Prostate gland (tissue), 2 donors: ENCODE measurements around the gene VAV3. TPM values are rescaled to one million over a fixed set of nuclear protein-coding genes. Genes with fewer than 3 reads are reported as not detected.

ENCODE experiments used
- DNase-seq: peaks from one replicate; pipeline ENCODE4 v3.0.0-alpha.2; 2019; ENCODE audit warnings: low spot score
- H3K27ac ChIP-seq, 2 donors: fragments of 200-600 bp; sonication (generic); 2 replicates each; pipeline ENCODE4 v1.5.1; 2017 to 2019
- H3K27me3 ChIP-seq: fragments of 200-600 bp; sonication (generic); replicated peaks from 2 replicates; pipeline ENCODE4 v1.5.1; 2019; ENCODE audit not compliant: insufficient read depth
- H3K36me3 ChIP-seq, 2 donors: fragments of 200-600 bp; sonication (generic); 1 replicate in 1 of 2; 2 replicates in 1 of 2; pipeline versions ENCODE4 v1.5.1 to v1.8.1; 2017 to 2019
- H3K4me1 ChIP-seq: fragments of 200-600 bp; sonication (generic); replicated peaks from 2 replicates; pipeline ENCODE4 v1.5.1; 2019
- H3K4me3 ChIP-seq, 2 donors: fragments of 200-600 bp; sonication (generic); 2 replicates each; pipeline ENCODE4 v1.5.1; 2017 to 2019
- H3K9me3 ChIP-seq: fragments of 200-600 bp; sonication (generic); 2 replicates; pipeline ENCODE4 v1.5.1; 2017
- CTCF ChIP-seq, 4 experiments: fragments of 200-600 bp in 2 of 4; fragments of 450-650 bp in 2 of 4; sonication (generic) in 2 of 4; IDR thresholded peaks; 1 replicate in 3 of 4; 2 replicates in 1 of 4; pipeline ENCODE4 v1.5.1; 2016 to 2019; ENCODE audit warnings: antibody characterized with exemption in 4 of 4, mild to moderate bottlenecking in 2 of 4, moderate library complexity in 2 of 4
- POLR2A ChIP-seq: fragments of 450-650 bp; IDR thresholded peaks from one replicate; pipeline ENCODE4 v1.6.1; 2016; ENCODE audit warnings: antibody characterized with exemption, mild to moderate bottlenecking
- POLR2AphosphoS5 ChIP-seq: sonication (generic); formaldehyde crosslinking; IDR thresholded peaks from one replicate; pipeline ENCODE4 v1.6.1; 2017; ENCODE audit warnings: antibody characterized with exemption
- WGBS: methylation state at CpG from one replicate; pipeline ENCODE4 v1.1.5; 2018; 5-methylcytosine and 5-hydroxymethylcytosine counted together
- intact Hi-C: fragments of 100-400 bp; cut with DNase I; formaldehyde crosslinking; loops from one replicate; pipeline ENCODE4 v1.14.2; 2022
- total RNA-seq, 2 donors: library from RNA; depleted of rRNA; stranded (reverse); fragments of >200 nt; gene quantifications; one replicate each; pipeline ENCODE4 v1.1.0, GENCODE V29; 2016

The VAV3 gene
- total RNA-seq, 2 donors from 2014 or later: 14.5 TPM

GRCh38 chr1:107574044-107574443, 390.9 kb downstream of the VAV3 start:
- no peak for DNase-seq
- 93% methylated on average over 6 of the region's 6 CpGs for WGBS
- no peak for TF ChIP-seq POLR2AphosphoS5
- no peak for TF ChIP-seq CTCF (IDR thresholded peaks at IDR 0.05)
- no peak for TF ChIP-seq POLR2A
- Histone ChIP-seq H3K4me3 (no peak overlapping the region), H3K27ac (no peak overlapping the region), H3K36me3 (no peaks in the 10 kb centered on the region), H3K9me3 (no peaks in the 10 kb centered on the region), H3K4me1 (peaks cover 6% of the 10 kb centered on the region), H3K27me3 (no peaks in the 10 kb centered on the region)
- intact Hi-C loops: no loop called here

- TF ChIP-seq POLR2A (no peak), POLR2AphosphoS5 (peak; percentile 82), CTCF (IDR thresholded peaks at IDR 0.05) (no peak)
- Histone ChIP-seq H3K4me3 (no peak overlapping the region), H3K9me3 (no peaks in the 10 kb centered on the region), H3K27me3 (no peaks in the 10 kb centered on the region), H3K27ac (peak overlapping the region; percentile 30 to 34), H3K4me1 (peaks cover 6% of the 10 kb centered on the region), H3K36me3 (no peaks in the 10 kb centered on the region)
- DNase-seq: peak; percentile 83
- WGBS: 15% methylated on average over 3 of the region's 3 CpGs
- intact Hi-C loops: no loop called here
Measured at GRCh38 chr1:107572674-107573211, 392.2 kb downstream of the VAV3 start.

- H3K4me1 ChIP-seq: peaks cover 6% of the 10 kb centered on the region
- no peak for DNase-seq
- intact Hi-C loops: no loop called here
- H3K9me3 ChIP-seq: no peaks in the 10 kb centered on the region
- H3K36me3 ChIP-seq: no peaks in the 10 kb centered on the region
- H3K4me3 ChIP-seq: no peak overlapping the region
- WGBS: 97% methylated on average over 14 of the region's 15 CpGs
- TF ChIP-seq POLR2A (no peak), POLR2AphosphoS5 (no peak), CTCF (IDR thresholded peaks at IDR 0.05) (no peak)
- no peak overlapping the region for H3K27ac ChIP-seq
- no peaks in the 10 kb centered on the region for H3K27me3 ChIP-seq
Measured at GRCh38 chr1:107570768-107571167, 394.2 kb downstream of the VAV3 start.

GRCh38 chr1:107563441-107563840, 401.5 kb downstream of the VAV3 start:
- 85% methylated on average over 3 of the region's 3 CpGs for WGBS
- Histone ChIP-seq H3K27ac (no peak overlapping the region), H3K9me3 (no peaks in the 10 kb centered on the region), H3K36me3 (no peaks in the 10 kb centered on the region), H3K27me3 (no peaks in the 10 kb centered on the region), H3K4me3 (no peak overlapping the region), H3K4me1 (no peaks in the 10 kb centered on the region)
- intact Hi-C loops: no loop called here
- TF ChIP-seq POLR2A (no peak), CTCF (IDR thresholded peaks at IDR 0.05) (no peak), POLR2AphosphoS5 (no peak)
- no peak for DNase-seq

- Histone ChIP-seq H3K36me3 (no peaks in the 10 kb centered on the region), H3K27ac (no peak overlapping the region), H3K27me3 (no peaks in the 10 kb centered on the region), H3K4me3 (no peak overlapping the region), H3K9me3 (no peaks in the 10 kb centered on the region), H3K4me1 (no peaks in the 10 kb centered on the region)
- DNase-seq: no peak
- intact Hi-C loops: no loop called here
- 97% methylated on average over 3 of the region's 3 CpGs for WGBS
- TF ChIP-seq POLR2AphosphoS5: no peak
- no peak for TF ChIP-seq CTCF (IDR thresholded peaks at IDR 0.05)
Measured at GRCh38 chr1:107559881-107560280, 405.1 kb downstream of the VAV3 start.
